ENCODE data around the gene NOL4L.

The NOL4L gene

DNA sequence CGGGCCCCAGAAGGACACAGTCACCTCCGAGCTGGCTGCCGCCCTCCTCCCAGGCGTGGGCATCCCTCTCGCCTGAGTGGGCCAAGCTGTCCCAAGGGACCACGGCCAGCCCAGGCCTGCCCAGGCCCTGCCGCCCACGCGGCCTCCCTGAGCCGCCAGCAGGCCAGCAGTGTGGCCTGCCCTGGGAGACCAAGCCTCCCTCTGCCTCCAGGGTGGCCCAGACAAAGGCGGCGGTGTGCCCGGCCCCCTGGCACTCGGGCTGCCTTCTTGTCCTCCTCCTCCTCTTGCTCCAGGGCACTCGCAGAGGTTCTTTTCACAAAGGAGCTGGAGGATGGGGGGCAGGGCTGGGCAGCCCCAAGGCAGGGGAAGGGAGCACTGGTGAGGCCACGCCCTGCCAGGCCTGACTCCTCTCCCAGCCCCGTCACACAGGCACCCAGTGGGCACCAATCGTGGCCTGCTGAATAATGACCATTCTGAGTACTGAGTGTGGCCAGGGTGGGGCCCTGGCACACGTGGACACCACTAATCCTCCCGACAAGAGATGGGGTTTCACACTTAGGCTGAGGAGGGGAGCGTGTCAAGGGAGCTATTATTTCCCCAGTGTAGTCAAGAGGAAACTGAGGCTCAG lies 25.3 kb downstream of the NOL4L start:
- TF ChIP-seq, protein P1, sequence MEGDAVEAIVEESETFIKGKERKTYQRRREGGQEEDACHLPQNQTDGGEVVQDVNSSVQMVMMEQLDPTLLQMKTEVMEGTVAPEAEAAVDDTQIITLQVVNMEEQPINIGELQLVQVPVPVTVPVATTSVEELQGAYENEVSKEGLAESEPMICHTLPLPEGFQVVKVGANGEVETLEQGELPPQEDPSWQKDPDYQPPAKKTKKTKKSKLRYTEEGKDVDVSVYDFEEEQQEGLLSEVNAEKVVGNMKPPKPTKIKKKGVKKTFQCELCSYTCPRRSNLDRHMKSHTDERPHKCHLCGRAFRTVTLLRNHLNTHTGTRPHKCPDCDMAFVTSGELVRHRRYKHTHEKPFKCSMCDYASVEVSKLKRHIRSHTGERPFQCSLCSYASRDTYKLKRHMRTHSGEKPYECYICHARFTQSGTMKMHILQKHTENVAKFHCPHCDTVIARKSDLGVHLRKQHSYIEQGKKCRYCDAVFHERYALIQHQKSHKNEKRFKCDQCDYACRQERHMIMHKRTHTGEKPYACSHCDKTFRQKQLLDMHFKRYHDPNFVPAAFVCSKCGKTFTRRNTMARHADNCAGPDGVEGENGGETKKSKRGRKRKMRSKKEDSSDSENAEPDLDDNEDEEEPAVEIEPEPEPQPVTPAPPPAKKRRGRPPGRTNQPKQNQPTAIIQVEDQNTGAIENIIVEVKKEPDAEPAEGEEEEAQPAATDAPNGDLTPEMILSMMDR (IDR thresholded peaks at IDR 0.05; ENCODE audit: insufficient read depth, low read depth, low read length, missing control alignments): no peak
- H3K4me3 ChIP-seq (ENCODE audit: low read depth, low read length): no peak overlapping the region
- DNase-seq (ENCODE audit: low read depth): no peak

DNA sequence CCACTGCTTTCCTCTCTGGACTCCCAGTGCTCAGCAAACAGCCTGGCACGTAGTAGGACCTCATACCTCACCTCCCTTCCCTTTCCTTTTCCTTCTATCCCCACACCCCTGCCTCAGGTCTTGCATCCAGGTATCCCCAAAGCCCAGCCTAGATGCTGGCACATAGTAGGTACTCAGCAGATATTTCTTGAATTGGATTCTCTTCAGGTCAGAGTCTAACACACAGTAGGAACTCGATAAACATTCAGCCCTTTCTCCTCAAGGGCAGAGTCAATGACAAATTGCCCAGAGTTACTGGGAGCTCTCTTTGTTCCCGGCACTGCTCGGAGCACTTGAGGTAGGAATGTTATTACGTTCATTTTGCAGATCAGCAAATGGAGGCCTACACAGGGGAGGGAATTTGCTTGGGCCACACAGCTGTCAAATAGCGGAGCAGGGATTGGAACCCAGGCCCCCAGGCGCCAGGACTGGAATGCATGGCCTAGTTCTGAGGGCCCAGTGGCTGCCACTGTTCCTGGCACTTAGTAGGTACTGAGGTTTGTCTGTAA lies 25.9 kb downstream of the NOL4L start:
- no peak for DNase-seq (ENCODE audit: low read depth)
- no peak overlapping the region for H3K4me3 ChIP-seq (ENCODE audit: low read depth, low read length)
- TF ChIP-seq, protein P1 (IDR thresholded peaks at IDR 0.05; ENCODE audit: insufficient read depth, low read depth, low read length, missing control alignments): no peak

DNA sequence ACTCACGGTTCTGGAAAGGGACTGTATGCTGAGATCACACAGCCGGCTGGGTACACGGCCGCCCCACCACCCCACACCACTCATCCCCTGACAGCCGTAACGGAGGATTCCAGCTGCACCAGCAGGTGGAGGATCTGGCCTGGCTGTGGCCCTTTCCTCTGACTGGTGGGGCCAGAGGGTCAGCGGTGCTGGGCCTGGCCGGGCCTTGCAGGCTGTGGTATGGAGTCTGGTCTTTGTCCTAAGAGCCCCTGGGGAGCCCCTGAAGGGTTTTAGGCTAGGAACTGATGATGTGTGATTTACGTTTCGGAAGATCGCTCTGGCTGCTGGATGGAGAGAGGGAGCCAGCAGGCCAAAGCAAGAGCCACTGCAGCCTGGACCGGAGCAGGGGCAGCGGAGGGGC lies 26.6 kb downstream of the NOL4L start:
- no peak for DNase-seq (ENCODE audit: low read depth)
- TF ChIP-seq, protein P1 (IDR thresholded peaks at IDR 0.05; ENCODE audit: insufficient read depth, low read depth, low read length, missing control alignments): no peak
- H3K4me3 ChIP-seq (ENCODE audit: low read depth, low read length): no peak overlapping the region

DNA sequence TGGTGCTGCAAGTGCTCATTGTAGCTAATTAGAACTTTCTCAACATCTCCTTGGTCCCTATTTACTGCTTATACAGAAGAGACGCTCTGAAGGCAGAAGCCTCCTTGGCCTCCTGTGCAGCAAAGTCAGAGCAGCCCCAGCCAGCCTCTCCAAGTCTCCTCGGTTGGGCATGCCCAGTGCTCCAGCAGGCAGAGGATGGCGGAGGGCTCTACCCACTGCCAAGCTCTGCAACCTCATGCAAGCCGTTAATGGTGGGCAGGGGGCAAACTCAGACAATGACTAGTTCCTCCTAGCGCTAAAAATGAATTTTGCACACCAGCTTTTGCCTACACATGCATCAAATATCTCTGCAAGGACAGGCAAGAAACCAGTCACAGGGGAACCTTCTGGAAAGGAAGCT lies 27.8 kb downstream of the NOL4L start:
- TF ChIP-seq, protein P1 (IDR thresholded peaks at IDR 0.05; ENCODE audit: insufficient read depth, low read depth, low read length, missing control alignments): no peak
- no peak for DNase-seq (ENCODE audit: low read depth)
- H3K4me3 ChIP-seq (ENCODE audit: low read depth, low read length): no peak overlapping the region

DNA sequence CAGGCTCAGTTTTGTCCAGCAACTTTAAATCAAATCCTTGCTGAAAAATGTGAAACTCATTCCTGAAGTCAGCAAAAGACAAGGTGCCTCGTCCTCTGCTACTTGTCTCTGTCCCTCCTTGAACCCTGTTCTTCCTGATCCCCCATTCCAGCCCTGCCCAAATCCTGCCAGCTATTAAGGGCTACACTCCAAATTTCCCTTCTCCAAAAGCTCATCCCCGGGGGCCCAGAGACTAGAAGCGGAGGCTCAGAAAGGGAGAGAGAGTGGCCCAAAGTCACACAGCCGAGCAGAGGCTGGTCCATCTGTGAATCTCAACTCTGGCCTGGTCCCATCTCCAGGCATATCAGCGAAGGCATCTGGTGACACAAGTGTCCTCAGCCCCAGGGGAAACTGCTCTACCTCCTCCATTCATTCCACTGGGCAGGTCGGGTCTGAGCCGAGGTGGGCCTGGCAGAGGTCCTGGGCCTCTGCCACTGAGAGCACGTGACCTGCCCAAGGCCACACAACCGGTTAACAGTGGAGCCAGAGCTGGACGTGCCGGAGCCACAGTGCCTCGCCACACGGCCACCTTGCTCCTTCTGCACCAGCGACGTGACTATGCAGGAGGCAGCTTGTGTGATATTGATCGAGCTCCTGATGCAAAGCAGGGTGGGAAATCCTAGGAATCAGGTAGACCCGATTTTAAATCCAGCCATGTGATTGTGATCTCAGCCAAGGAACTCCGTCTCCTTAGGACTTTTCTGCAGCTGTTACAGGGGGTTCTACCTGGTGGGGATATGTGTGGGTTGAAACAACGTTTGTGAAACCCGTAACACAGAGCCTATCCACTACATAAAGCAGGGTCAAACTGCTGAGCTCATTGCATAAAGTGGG lies 28.6 kb downstream of the NOL4L start:
- TF ChIP-seq, protein P1 (IDR thresholded peaks at IDR 0.05; ENCODE audit: insufficient read depth, low read depth, low read length, missing control alignments): no peak
- H3K4me3 ChIP-seq (ENCODE audit: low read depth, low read length): no peak overlapping the region

DNA sequence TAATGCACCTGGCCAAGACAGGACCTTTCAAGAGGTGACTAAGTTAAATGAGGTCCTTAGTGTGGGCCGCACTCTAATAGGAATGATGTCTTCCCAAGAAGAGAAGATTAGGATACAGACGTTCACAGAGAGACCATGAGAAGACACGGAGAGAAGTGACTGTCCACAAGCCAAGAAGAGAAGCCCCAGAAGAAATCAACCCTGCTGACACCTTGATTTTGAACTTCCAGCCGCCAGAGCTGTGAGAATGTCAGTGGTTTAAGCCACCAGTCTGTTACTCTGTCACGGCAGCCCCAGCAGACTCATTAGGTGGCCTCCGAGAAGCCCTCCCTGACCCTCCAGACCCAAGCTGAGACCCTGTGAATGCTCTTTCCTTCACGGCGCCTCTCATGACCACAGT lies 29.5 kb downstream of the NOL4L start:
- H3K4me3 ChIP-seq (ENCODE audit: low read depth, low read length): no peak overlapping the region
- TF ChIP-seq, protein P1 (IDR thresholded peaks at IDR 0.05; ENCODE audit: insufficient read depth, low read depth, low read length, missing control alignments): no peak
- DNase-seq (ENCODE audit: low read depth): no peak

More for the DNA sequence above, 28.6 kb downstream of the NOL4L start:
- DNase-seq (ENCODE audit: low read depth): no peak
